ENCODE measurements around the gene FOXN3. TPM values are rescaled to one million over a fixed set of nuclear protein-coding genes. Genes with fewer than 3 reads are reported as not detected.

Gene FOXN3
- total RNA-seq, 2 experiments from 2014 or later: 92.2 to 94.4 TPM

DNA sequence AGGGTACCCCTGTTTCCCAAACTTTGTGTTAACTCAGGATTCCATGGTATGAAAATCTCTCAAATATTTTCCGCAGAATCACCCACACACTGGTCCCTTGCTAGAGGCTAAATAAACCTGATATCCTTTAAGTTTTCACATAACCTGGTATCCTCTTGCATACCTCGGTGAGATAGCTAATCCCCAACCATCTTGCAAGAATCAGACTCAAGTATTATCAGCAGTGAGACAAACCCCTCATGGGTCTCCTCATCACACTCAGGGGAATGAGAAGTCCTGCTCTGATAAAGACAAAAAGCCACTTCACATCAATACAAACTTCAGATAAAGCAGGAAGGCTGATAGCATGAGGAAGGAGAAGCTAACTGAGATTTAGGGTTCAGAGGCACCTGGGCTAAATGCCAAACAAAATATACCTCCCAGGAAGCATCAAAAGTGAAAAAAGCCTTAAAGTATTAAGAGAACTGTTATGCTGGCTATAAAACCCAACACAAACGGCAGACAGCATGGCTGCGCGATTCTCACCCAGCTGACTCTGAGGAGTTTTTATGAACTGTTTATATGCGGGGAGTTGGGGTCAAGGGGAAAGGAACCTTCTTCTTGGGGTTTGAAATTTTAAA is 96.5 kb downstream of the FOXN3 start:
- Mint-ChIP-seq H3K36me3 (ENCODE audit: low read depth) (peaks cover 54% of the 10 kb centered on the region), H3K27me3 (no peaks in the 10 kb centered on the region), H3K4me3 (no peak overlapping the region), H3K9me3 (peaks cover 20% of the 10 kb centered on the region), H3K27ac (no peak overlapping the region), H3K4me1 (peaks cover 33% of the 10 kb centered on the region)
- ChIA-PET CTCF (no interaction called here), POLR2A (no interaction called here)
- DNase-seq: no peak

GRCh38 chr14:89319687-89320086 is 97.3 kb downstream of the FOXN3 start:
- H3K36me3 Mint-ChIP-seq (ENCODE audit: low read depth): peaks cover 59% of the 10 kb centered on the region
- no peaks in the 10 kb centered on the region for H3K27me3 Mint-ChIP-seq
- peaks cover 19% of the 10 kb centered on the region for H3K9me3 Mint-ChIP-seq
- CTCF ChIA-PET: interaction anchor here (1.5 kb wide), 1 partner anchor 25 kb away, joined by 3 read pairs; no protein-coding TSS in a partner anchor
- H3K4me3 Mint-ChIP-seq: no peak overlapping the region
- no peak overlapping the region for H3K27ac Mint-ChIP-seq
- POLR2A ChIA-PET: no interaction called here
- no peak for DNase-seq
- H3K4me1 Mint-ChIP-seq: peaks cover 26% of the 10 kb centered on the region

- H3K36me3 Mint-ChIP-seq (ENCODE audit: low read depth): peaks cover 58% of the 10 kb centered on the region
Observed at GRCh38 chr14:89317051-89317691, 99.9 kb downstream of the FOXN3 start.

GRCh38 chr14:89315493-89316470 is 101.3 kb downstream of the FOXN3 start:
- Mint-ChIP-seq H3K27ac (no peak overlapping the region), H3K36me3 (ENCODE audit: low read depth) (peaks cover 53% of the 10 kb centered on the region), H3K9me3 (peaks cover 23% of the 10 kb centered on the region), H3K4me3 (no peak overlapping the region), H3K4me1 (peaks cover 20% of the 10 kb centered on the region), H3K27me3 (no peaks in the 10 kb centered on the region)
- ChIA-PET POLR2A (no interaction called here), CTCF (interaction anchor here (0.9 to 1.1 kb wide), 2 partner anchors 10 to 57 kb away, joined by 3 read pairs; no protein-coding TSS in a partner anchor)
- DNase-seq: no peak

More at GRCh38 chr14:89317051-89317691, 99.9 kb downstream of the FOXN3 start:
- Mint-ChIP-seq H3K27ac (no peak overlapping the region), H3K27me3 (no peaks in the 10 kb centered on the region), H3K4me1 (peaks cover 20% of the 10 kb centered on the region), H3K4me3 (no peak overlapping the region), H3K9me3 (peaks cover 25% of the 10 kb centered on the region)
- no peak for DNase-seq
- POLR2A ChIA-PET: no interaction called here
- CTCF ChIA-PET: interaction anchor here (0.7 to 1.4 kb wide), 3 partner anchors 9 to 220 kb away, joined by 3 read pairs; no protein-coding TSS in a partner anchor

- H3K4me3 Mint-ChIP-seq: no peak overlapping the region
- DNase-seq: no peak
- peaks cover 20% of the 10 kb centered on the region for H3K4me1 Mint-ChIP-seq
- no peaks in the 10 kb centered on the region for H3K27me3 Mint-ChIP-seq
- H3K36me3 Mint-ChIP-seq (ENCODE audit: low read depth): peaks cover 45% of the 10 kb centered on the region
- ChIA-PET CTCF (interaction anchor here (1.2 kb wide), 1 partner anchor 10 kb away, joined by 4 read pairs; no protein-coding TSS in a partner anchor), POLR2A (no interaction called here)
- H3K27ac Mint-ChIP-seq: no peak overlapping the region
- peaks cover 16% of the 10 kb centered on the region for H3K9me3 Mint-ChIP-seq
Observed at GRCh38 chr14:89314274-89314673, 102.8 kb downstream of the FOXN3 start.

GRCh38 chr14:89312932-89313331 is 104.1 kb downstream of the FOXN3 start:
- H3K27ac Mint-ChIP-seq: no peak overlapping the region
- H3K36me3 Mint-ChIP-seq (ENCODE audit: low read depth): peaks cover 39% of the 10 kb centered on the region
- POLR2A ChIA-PET: no interaction called here
- peaks cover 8% of the 10 kb centered on the region for H3K9me3 Mint-ChIP-seq
- no peak overlapping the region for H3K4me3 Mint-ChIP-seq
- no peaks in the 10 kb centered on the region for H3K27me3 Mint-ChIP-seq
- peaks cover 15% of the 10 kb centered on the region for H3K4me1 Mint-ChIP-seq
- CTCF ChIA-PET: no interaction called here
- no peak for DNase-seq

DNA sequence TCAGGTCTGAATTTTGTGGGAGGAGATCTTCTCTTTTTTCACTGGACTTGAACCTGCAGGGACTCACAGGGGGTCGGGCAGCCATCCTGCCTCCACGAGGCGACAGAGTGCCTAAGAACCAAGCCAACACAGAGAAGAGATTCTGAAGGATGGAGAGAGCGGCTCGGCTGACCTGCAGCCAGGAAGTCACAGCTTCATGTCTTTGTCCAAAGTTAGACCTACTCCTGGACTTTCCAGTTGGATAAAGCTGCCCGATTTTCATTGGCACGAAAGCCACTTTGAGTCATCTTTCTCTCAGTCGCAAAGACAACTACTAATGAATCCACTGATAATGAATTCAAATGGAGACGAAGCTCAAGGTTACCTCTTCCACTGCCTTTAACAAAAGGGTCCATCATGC is 106.8 kb downstream of the FOXN3 start:
- H3K36me3 Mint-ChIP-seq (ENCODE audit: low read depth): peaks cover 27% of the 10 kb centered on the region
- POLR2A ChIA-PET: no interaction called here
- peaks cover 8% of the 10 kb centered on the region for H3K9me3 Mint-ChIP-seq
- no peak overlapping the region for H3K27ac Mint-ChIP-seq
- DNase-seq: no peak
- CTCF ChIA-PET: no interaction called here
- no peak overlapping the region for H3K4me3 Mint-ChIP-seq
- H3K4me1 Mint-ChIP-seq: peaks cover 5% of the 10 kb centered on the region
- H3K27me3 Mint-ChIP-seq: no peaks in the 10 kb centered on the region

DNA sequence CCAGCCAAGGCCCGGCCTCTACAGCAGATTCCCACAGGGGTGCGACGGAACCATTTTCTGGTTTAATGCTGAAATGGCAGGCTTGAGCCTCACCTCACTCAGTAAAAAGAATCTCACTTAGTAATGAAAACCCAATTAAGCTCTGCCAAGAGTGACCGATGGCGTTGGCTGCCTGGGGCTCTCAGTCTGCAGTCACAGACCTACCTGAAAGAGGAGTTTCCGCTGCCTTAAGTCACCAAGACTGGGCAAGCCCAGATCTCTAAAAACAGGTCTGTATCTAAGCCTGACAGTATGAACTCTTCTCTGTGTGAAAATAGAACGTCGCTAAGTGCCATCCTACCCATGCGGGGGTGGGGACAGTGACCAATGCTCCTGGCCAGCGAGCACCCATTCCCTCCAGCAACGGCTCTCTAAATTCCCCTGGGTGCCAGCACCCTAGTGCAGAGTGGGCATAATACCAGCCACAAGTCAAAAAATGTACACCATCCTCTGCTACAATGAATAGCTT is 107.3 kb downstream of the FOXN3 start:
- Mint-ChIP-seq H3K36me3 (ENCODE audit: low read depth) (peaks cover 22% of the 10 kb centered on the region), H3K4me3 (no peak overlapping the region), H3K9me3 (peaks cover 6% of the 10 kb centered on the region), H3K27me3 (no peaks in the 10 kb centered on the region), H3K4me1 (peaks cover 10% of the 10 kb centered on the region), H3K27ac (no peak overlapping the region)
- POLR2A ChIA-PET: no interaction called here
- DNase-seq: no peak
- CTCF ChIA-PET: no interaction called here

DNA sequence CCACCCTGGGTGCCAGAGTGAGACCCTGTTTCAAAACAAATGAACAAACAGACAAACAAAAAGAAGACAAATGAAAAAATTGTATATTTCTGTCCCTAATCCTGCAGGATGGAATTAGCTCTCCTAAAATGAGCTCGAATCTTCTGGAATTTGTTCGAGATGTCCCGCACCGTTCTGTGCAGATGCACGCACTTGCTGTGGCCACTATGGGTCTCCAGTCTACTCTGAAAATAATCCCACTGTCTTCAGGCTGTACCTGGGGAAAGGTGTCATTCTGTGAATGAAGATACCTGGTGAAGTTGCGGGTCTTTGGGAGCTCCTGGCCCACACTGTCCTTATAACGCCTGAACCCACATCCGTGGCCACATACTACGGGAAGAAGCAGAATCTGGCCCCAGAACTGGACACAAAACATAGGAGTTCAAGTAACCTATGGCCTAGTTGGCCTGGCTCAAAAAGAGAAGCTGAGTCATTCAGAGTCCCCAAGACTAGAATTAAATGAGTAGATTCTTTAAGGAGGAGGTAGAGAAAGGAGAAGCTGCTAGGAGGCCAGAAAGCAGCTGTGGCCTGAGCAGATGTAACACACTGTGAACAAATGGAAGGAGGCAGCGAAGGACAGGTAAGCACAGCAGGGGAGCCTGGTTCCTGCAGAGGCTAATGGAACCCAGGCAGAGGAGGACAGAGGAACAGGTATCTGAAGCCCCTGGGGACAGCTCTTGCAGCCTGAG is 108.6 kb downstream of the FOXN3 start:
- POLR2A ChIA-PET: interaction anchor here (0.5 kb wide), 1 partner anchor 8 kb away, joined by 3 read pairs; no protein-coding TSS in a partner anchor
- no peaks in the 10 kb centered on the region for H3K27me3 Mint-ChIP-seq
- peaks cover 15% of the 10 kb centered on the region for H3K36me3 Mint-ChIP-seq (ENCODE audit: low read depth)
- H3K4me3 Mint-ChIP-seq: no peak overlapping the region
- no peaks in the 10 kb centered on the region for H3K9me3 Mint-ChIP-seq
- CTCF ChIA-PET: interaction anchor here (0.9 to 1.4 kb wide), 3 partner anchors 9 to 16 kb away, joined by 3 read pairs; no protein-coding TSS in a partner anchor
- DNase-seq: no peak
- H3K4me1 Mint-ChIP-seq: peaks cover 21% of the 10 kb centered on the region
- no peak overlapping the region for H3K27ac Mint-ChIP-seq

DNA sequence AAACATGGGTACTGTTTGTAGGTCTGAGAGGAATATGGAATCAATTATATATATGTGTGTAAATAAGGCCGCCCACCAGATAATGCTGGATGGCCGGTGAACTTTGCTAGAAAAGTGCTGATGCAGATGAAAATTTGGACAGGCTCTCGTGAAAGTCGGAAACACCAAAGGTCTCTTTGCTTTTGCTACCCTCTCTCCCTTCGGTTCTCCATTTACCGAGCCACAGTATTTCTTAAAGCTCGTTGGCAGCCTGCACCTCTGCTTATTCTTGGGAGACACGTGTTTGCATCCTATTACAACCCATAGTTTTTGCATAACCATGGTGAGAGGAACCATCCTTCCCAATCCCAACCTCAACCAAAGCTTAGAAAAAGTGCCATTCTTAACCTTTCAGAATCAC is 109.6 kb downstream of the FOXN3 start:
- Mint-ChIP-seq H3K4me3 (no peak overlapping the region), H3K9me3 (no peaks in the 10 kb centered on the region), H3K27ac (no peak overlapping the region), H3K36me3 (ENCODE audit: low read depth) (peaks cover 17% of the 10 kb centered on the region), H3K27me3 (no peaks in the 10 kb centered on the region), H3K4me1 (peaks cover 31% of the 10 kb centered on the region)
- ChIA-PET POLR2A (no interaction called here), CTCF (no interaction called here)
- no peak for DNase-seq

DNA sequence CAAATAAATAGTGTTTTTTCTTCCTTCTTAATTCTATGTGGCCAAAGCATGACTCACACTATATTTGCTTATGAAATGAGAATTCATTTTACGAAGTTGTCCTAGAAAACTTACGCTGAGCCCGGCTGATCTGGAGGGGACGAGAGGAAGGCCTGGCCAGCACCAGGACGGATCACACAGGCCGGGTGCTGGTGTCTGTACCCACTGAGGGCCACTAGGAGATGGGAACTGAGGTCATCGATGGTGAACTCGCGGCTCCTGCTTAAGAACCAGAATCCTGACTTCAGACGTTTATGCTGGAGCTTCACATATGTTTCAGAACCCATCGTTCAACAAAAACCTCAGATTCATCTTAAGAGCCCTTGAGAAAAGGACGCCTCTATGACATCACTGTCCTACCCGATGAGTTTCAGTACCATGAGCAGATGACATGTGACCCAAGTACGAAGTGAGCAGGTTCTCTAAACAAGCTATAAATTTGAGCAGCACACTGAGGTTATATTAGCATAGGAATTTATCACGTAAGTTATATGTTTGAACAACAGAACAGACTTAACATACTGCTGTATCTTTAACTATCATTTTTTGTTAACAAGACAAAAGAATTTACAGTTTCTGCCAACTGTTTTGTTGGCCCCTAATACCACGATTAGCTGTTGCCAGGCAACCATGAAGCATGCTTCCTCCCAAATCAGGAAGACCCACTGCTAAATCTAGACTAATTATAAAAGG is 111.9 kb downstream of the FOXN3 start:
- Mint-ChIP-seq H3K27me3 (no peaks in the 10 kb centered on the region), H3K9me3 (no peaks in the 10 kb centered on the region), H3K27ac (peak overlapping the region; percentile 64), H3K36me3 (ENCODE audit: low read depth) (peaks cover 20% of the 10 kb centered on the region), H3K4me1 (peaks cover 33% of the 10 kb centered on the region), H3K4me3 (no peak overlapping the region)
- CTCF ChIA-PET: interaction anchor here (0.7 to 0.8 kb wide), 2 partner anchors 402 to 466 kb away, joined by 3 read pairs; no protein-coding TSS in a partner anchor
- POLR2A ChIA-PET: interaction anchor here (0.6 kb wide), 1 partner anchor 103 kb away, joined by 3 read pairs; no protein-coding TSS in a partner anchor
- DNase-seq: no peak
